Measurements from ENCODE around the gene COL16A1.

GRCh38 chr1:31653717-31654473 lies 49.9 kb downstream of the COL16A1 start:
- TF ChIP-seq GATA2 (IDR thresholded peaks at IDR 0.05; ENCODE audit: low read depth, low read length) (no peak), GATA3 (IDR thresholded peaks at IDR 0.05; ENCODE audit: low read depth, low read length) (no peak)

Data from SH-SY5Y (cell line).